ENCODE measurements around the gene NPTXR.

The NPTXR gene

DNA sequence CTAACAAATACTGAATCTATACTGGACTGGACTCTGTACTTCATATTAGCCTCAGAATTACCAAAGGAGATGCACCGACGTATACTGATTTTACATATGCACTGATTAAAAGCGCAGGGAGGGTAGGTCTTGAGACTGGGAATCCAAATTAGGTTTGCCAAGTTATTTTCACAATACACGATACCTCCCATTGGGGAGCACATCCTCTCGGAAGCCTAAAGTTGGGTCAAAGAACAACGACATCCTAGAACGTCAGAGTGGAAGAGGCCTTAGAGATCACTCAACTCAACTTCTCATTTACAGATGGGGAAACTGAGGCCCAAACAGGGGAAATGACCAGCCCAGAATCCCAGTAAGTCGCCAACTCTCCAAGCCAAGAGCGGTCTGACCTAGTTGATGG, 50.5 kb downstream of the NPTXR start:
- peak; percentile 17 for DNase-seq

DNA sequence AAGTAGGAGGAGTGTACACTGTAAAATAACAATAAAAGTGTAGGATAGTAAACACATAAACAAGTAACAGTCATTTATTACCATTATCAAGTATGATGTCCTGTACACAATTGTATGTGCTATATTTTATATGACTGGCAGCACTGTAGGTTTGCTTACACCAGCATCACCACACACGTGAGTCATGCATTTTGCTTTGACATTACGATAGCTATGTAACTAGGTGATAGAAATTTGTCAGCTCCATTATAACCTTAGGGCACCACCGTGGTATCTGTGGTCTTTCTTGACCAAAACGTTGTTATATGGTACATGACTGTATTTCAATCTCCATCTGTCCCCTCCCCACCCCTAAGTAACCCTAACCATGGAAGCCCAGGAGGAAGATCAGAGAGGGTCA, 51.0 kb downstream of the NPTXR start:
- no peak for DNase-seq

DNA sequence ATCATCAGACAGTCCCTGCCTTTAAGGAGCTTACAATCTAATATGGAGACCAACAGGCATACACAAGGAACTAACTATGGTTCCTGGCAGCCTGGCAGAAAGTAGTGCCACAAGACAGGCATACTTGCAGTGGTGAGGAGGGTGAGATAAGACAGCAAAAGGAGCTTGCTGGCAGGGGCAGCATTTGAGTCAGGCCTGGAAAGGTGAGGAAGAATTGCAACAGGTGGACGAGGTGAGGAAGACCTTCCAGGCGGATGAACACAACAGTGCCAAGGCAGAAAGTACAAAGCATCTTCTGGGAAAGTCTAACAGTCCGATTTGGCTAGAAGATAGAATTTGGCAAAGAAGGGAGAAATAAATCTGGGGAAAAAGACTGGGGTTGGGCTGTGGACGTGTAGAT, 54.2 kb downstream of the NPTXR start:
- DNase-seq = no peak

DNA sequence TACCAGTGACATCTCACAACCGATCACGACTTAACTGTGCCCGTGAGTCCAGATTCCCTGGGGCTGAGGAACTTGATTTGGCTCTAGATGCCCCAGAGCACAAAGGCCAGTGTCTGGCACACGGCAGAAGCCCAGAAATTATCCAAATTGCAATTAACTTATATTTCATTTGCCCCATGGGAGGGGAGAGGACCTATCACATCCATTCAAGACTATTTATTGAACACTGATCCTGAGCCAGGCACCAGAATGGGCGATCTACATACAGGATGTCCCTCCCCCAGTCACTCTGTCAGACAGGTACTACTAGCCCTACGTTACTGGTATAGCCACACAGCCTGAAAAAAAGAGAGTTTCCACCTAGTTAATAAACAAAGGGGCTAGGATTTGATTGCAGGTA, 55.0 kb downstream of the NPTXR start:
- DNase-seq = no peak

DNA sequence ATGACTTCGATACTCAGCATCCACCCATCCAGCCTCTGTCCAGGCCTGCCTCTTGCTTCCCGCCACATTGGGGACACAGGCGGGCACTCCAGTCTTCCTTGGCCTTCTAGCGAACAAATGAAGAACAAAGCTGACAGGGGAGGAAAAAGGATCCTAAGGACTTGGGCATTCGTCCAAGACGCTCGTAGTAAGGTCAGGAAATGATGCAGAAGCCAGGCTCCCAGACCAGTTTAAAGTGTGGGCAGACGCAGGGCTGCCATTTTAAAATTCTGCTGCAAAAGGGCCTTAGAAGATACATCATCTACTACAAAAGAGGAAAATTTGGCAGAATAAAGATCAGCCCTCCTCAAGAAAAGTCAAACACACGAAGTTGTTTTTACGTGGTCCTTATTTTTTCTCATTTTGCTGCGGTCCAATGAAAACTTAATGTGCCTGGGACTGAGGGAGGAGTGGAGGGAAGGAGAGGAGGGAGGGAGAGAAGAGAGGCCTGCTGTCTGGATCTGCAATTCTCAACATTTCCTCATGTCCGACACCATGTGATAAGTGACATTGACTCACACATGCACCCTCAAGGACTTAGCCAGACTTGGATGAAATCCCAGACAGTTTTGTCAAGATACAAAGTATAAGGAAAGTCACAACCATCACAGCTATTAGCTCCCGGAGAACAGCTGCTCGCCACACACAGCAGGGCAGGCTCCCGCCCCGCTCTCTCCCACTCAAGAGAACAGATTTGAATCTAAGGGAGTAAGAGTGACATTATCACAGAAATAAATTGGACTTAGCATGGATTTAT, 55.6 kb downstream of the NPTXR start:
- DNase-seq = no peak

DNA sequence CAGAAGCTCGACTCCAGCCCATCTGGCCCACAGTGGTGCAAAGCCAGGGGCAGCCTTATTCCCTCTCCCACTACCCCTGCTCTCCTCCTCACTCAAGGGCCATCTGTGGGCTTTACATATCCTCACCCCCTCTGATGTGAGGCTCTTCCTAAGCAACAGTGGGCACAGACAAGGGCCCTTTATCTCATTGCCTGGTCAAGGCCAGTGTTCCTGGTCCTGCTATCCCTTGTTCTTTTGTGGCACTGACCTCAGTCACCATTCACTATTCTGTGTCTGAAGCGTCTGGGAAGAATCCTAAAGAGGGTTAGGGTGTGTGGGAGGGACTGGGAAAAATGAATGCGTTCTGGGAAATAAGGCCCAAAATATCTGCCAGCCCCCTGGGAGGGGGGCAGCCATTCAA, 57.2 kb downstream of the NPTXR start:
- DNase-seq = no peak

DNA sequence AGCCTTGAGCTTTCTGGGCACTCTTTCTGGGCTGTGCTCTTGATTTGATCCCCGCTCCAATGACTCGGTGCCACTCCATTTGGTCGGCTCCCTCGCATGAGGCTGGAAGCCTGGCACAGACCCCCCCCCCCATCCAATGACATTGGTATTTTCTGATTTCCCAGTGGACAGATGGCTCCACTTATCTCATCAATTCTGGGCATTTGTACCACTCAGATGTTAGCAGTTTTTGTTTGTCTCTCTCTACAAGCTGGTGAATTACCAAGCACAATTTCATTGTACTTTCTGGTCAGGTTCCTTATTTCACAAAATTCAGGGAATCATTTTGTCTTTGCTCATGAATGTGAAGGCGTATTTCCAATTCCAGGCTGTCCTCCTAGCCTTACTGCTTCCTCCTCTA, 59.0 kb downstream of the NPTXR start:
- DNase-seq = no peak

DNA sequence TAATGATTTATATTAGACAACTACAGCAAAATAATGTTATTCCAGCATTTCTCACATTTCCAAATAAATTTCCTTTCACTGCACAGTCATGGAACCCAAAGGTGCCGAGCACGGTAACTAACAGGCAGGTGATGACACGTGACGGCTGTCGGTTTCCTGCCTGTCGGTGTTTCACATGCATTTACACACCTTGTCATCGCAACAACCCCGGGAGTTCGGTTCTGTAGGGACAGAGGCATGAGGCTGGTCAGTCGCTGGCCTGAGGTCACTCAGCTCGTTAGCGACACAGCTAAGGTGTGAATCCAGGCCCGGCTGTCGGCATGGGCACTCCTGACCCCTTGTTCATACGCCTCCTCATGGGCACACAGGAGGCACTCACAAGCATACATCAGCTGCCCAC, 59.8 kb downstream of the NPTXR start:
- no peak for DNase-seq

DNA sequence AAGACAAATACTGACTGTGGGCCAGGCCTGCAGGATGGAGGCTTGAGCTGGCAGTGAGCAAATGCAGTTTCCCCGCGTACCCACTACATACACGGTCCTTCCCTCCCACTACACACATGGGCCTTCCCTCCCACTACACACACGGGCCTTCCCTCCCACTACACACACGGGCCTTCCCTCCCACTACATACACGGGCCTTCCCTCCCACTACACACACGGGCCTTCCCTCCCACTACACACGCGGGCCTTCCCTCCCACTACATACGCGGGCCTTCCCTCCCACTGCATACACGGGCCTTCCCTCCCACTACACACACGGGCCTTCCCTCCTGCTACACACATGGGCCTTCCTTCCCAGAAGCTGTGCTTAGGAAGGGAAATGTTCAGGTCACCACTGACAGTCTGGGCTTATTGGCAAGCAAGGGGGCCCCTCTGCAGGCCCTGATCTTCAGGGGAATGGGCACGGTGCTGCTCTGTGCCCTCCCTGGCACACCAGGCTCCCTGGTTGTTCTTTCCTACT, 60.7 kb downstream of the NPTXR start:
- no peak for DNase-seq

DNA sequence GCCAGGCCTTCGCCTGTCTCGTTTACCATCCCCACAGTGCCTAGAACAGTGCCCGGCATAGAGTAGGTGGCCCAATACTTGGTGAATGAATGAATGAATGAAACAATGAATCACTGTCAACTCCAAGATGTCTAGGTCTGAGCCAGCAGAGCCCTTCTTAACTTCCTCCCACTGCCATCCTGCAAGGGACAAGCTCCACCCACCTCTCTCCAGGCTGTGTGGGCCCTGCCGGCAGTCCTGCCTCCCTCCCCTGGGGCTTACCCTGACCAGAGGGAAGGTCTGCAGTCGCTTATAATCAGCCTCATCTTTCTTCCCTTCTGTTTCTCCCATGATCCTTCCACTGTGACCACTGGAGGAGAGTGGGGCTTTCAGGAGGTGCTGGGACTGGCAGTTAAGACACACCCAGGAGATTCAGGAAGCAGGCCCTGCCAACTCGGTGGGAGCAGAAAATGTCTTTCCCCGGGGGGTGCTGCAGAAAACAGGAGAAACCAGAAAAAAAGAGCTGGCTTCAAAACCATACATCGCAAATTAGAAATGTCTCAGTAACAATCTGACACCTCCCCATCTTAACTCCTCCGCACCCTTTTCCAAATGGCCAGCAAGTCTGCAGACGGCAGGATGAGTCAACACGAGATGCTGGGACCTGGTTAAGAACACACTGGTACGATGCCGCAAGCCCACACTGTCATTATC, 61.3 kb downstream of the NPTXR start:
- no peak for DNase-seq

DNA sequence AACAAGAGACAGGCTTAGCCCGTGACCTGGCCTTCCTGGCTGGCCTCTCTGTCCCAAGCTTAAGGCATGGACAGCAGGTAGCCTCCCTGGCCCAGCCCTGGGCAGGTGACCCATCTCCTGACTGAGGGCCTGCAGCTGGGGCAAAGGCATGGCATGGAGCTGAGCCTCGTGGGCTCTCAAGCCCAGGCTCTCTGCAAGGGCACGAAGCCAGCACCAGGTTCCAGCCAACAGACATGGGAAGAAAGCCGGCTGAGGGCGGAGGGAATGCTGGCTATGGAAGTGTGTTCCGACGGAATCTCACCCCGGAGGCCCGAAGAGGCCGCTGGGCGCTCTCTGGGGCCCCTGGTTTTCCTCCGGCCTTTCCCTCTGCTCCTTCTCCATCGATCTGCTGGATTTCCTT, 62.8 kb downstream of the NPTXR start:
- no peak for DNase-seq

DNA sequence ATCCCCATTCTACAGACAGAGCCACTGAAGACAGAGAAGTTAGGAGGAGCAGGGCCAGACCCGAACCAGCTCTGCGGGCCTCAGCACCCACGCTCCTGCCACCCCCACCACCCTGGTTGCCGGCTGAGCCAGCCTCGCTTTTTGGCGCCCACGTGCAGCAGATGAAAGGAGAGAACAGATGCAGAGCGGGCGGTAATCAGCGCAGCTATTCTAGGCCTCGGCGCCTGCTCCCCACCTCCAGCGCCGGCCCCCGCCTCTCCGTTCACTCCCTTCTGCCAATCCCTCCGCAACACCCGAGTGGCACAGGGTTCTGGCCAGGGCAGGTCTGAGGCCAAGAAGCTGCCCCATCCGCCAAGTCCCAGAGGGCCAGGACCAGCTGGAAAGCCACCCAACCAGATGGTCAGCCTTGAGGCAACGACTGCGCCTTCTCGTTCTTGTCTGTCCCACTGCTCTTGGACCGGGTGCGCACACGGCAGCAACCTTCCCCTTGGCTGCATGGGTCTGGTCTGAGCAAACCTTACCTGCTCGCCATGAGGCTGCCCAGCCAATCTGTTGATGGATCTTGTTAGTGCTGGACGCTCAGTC, 66.6 kb downstream of the NPTXR start:
- no peak for DNase-seq

DNA sequence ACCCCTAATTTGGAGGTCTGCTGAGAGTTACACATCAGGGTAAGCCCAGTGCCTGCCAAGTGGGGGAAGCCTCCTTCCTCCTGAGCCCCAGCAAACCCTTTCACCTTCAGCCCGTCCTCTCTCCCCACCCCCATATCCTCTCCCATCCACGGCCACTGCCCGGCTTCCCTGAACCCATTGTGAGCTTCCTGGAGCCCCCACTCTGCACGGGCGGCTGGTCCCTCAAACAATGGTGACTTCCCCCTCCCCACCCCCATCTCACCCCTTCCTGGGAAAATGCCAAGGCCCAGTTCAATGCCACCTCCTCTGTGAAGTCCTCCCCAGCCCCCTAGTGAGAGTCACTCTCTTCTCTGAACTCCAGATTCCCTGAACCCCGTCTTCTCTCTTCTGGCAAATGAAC, 67.7 kb downstream of the NPTXR start:
- DNase-seq = no peak

DNA sequence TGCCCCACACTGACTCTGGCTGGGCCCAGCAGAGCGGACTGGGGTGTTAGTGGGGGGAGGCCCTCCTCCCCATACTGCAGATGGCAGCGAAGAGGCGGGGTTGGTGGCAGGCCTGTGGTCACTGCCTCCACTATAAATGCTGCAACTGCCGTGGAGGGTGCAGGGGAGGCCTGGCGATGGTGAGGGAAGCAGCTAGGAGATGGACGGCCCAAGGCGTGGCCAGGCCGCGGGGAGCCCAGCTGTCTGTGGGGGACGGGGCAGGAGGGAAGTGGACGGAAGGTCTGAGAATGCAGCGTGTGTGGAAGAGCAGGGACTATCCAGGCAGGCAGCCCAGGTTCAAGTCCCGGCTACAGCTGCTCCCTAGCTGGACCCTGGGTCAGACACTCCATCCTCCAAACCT, 68.2 kb downstream of the NPTXR start:
- no peak for DNase-seq

DNA sequence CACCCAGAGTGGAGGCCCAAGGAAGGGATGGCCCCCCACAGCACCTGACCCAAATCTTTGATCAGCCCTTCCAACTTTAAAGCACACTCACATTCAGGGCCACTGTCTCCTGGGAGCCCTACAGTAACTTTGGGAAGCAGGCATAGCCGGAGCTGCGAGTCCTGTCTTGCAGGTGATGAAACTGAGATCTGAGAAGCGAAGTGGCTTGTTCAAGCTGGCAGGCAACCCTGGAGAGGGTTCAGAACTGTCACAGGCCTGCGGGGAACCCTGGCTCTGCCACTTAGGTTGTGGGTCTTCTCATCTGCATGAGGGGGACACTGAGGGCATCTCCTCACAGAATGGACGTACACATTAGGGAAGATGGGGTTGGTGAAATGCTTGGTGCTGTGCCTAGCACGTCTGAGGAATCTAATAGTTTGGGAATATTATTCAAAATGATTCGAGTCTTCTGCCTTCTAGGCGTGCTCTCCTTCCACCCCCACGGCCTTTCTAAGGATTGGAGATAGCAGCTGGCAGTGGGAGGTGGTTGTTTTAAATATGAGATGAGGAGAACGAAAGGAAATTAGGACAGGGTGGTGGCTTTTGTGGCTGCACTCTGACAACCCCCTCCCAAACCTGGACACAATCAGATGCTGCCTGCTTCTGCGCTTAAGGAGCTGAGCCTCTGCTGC, 69.2 kb downstream of the NPTXR start:
- DNase-seq = no peak

DNA sequence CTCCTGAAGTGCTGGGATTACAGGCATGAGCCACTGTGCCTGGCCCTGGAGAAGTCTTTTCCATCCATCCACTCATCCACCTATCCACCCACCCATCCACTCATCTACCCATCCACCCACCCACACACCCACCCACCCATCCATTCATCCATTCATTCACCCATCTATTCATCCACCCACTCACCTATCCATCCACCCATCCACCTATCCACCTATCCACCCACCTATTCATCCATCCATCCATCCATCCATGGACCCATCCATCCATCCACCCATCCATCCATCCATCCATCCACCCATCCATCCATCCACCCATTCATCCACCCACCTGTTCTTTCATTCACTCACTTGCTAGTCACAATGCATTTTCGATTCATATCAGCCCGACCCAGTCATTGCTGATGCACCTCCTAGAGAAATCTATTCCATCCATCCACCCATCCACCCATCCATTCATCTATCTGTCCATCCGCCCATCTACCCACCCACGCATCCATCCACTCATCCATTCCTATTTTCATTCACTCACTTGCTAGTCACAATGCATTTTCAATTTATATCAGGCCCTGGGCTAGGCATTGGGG, 70.4 kb downstream of the NPTXR start:
- DNase-seq = no peak

DNA sequence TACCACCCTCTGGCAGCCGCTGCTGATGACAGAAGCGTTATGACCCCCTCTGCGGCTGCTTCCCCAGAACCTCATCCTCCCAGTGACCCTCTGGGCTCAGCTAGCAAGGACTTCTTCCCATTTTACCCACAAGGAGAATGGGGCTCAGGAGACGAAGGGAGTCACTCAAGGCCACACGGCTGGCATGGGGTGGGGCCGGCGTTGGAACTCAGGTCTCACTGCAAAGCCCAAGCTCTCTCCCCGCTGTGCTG, 71.3 kb downstream of the NPTXR start:
- DNase-seq = no peak

DNA sequence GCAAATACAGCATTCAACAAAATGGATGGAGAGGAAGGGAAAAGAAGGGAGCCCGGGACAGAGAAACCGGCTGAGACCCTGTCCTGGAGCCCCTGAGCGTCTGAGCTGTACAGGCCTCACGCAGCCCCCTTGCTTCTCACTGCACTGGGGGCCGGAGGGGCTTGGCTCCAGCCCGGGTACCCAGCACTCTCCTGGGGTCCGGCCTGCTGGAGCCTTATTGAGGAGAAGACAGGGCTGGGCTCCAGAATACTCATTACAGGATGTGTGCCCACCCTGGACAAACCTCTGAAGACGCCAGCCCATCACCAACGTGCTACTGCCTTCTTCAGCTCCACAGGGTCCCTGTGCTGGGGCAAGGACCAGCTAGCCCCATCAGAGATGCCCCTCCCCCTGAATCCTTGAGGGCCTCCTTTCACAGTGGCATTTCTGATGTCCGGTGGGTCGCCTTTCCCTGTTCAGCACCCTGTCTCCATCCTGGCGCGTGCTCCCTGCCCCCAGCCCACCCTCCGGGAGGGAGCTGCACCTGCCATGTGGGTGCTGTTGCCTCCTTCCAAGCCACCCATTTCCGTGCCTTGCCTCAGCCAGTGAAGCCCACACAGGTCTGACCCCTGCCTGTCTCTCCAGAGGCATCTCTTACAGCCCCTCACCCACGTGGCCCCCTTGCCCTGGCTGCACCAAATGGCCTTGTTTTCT, 73.4 kb downstream of the NPTXR start:
- DNase-seq = no peak
